AML-193 (cell line): ENCODE measurements around the gene PRXL2B.

Experiments used
- DNase-seq, 2 experiments: peaks; one replicate each; lab custom pipeline; 2025; lab: John Stamatoyannopoulos, UW

The PRXL2B gene

DNA sequence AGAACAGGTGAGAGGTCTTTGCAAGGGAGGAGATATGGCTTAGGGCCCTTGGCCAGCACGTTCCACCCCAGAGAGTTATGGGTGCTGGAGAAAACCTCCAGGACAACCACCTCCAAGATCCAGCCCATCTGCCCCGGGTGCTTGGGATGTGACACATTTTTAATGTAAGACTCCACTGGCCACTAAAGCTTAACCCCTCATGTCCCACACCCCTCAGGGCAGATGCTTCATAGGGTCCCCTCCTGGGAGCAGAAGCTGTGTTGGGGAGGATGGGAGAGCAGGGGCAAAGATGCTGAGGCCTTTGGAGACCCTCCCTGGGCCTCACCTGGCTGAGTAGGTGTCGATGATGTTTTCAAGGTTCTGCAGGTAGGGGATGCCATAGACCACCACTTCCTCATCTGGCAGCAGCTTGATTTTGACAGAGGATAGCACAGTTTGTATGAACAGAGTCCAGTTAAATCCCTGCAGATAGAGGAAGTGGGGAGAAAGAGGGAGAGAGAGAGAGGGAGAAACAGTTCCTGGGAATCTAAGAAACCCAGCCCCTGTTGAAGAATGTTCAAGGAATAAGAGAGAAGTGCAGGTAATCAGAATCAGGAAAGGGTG is 11.9 kb downstream of the PRXL2B start:
- no peak for DNase-seq

DNA sequence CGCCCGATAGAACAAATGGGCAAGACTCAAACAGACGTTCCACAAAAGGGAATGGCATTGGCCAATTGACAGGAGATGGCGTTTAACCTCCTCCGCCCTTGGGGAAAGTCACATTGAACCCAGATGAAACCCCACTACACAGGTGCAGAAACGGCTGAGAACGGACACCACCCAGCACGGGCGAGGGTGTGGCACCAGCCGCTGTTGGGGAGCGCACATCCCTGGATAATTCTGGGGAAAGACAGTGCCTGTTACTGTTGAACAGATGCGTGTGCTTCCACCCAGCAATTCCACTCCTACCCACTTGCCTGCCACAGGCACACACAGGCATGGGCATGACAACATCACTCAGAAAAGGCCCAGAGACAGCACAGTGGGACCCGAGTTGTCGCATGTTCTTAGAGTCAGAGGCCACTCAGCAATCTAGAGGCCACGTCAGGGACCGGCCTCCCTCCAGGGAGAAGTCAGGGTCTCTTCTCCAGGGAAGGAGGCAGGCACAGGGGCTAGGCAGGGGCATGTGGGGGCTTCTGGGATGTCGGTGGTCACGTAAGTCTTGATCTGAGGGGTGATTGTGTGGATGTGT is 15.2 kb downstream of the PRXL2B start:
- DNase-seq = no peak

DNA sequence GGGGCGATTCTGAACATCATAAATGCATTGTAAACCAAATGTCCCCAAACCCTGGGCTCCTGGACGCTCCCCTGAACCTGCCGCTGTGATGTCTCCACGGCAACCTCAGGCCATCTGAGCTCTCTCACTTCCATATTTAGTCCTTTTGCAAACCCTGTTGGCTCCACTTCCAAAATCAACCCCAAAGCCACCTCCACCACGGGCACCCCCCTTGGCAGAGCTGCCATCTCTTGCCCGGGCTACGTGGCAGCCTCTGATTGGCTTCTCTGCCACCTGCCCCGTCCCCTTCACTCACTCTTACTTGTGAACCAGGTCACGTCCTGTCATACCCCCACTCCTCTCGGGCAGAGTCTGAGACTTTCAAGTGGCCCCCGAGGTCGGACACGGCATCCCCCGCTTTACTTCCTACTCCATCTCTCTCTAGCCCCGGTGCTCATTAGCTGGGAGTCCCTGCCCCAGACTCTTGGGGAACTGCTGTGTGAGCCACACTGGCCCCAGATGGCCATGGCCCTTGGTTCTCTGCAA is 15.8 kb downstream of the PRXL2B start:
- DNase-seq = no peak

DNA sequence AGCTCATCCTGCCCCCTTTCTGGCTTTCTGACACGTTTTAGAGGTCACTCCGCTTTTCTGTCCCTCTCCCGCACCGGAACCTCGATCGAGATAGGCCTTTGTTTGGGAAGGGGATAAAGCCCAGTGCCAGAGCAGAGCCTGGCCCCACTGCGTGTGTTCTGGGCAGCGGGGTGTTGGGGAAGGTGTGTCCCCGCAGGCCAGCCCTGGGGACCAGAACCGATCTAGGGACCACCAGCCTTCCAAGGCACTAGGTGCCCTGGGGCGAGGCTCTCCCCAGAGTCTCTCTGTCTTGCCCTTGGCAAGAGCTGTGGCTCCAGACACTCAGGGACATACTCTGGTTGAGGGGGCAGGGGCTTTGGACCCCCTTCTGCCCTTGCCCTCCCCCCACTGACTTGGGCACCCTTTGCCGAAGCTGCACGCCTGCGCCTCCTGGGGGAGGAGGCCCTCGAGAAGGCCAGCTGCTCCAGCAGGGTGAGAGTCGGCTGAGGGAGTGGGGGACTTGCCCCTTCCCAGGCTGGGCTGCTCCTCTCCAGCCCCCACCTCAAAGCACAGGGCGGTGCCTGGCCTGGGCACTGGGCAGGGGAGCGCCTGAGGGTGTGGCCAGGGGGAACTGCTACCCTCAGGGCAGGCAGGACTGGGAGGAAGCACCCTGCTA is 16.4 kb downstream of the PRXL2B start:
- DNase-seq = no peak

GRCh38 chr1:2603521-2604155 is 17.1 kb downstream of the PRXL2B start:
- DNase-seq = no peak

- DNase-seq = no peak
Observed at GRCh38 chr1:2604156-2604843, 17.7 kb downstream of the PRXL2B start.

DNA sequence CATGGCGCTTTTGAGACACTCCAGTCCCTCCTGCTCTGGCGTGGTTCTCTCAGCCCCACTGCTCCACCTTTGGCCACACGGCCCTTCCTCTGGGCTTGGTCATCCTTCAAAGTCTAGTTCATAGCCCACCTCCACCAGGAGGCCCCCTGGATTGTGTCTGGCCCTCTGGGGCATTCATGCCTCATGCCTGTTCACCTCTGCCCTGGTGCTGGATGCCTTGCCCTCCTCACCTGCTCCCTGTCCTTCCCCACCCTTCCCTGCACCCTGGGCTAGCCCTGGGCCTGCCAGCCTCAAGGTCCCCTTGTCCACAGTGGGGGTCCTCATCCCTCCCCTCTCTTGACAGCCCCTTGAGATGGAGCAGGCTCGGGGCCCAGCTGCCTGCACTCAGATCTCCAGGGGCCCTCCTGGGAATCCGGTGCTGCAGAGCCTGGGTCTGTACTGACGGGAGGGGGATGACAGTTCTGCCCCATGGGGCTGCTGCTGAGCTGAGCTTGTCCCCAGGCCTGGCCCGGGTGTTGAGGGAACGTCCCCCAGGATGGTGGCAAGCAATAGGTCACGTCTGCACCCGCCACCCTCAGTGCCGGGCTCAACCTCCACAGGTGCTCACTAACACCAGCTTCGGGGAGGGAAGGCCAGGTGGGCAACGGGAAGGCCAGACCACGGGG is 18.4 kb downstream of the PRXL2B start:
- no peak for DNase-seq

- no peak for DNase-seq
Observed at GRCh38 chr1:2605509-2606395, 19.2 kb downstream of the PRXL2B start.

DNA sequence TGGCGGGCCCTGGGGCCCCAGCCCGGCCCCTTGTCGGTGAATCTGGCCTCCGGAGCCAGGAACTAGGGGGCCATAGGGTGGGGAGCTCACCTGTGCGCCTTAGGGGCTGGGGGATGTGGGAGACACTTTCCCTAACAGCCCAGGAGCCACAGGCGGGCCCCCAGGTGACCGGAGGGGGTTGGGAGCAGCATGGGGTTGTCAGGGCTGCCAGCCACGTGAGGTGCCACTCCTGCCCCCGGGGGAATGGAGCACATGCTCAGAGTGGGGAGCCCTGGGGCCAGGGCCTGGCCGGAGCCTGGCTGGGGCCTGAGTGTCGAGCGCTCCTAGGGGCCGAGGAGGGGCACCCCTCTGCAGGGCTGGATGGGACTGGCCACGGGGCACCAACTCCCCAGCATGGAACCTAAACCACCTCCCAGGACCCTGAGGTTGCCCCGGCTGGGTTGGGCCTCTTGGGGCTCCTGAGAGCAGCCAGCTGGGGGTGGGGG is 19.9 kb downstream of the PRXL2B start:
- DNase-seq = no peak

GRCh38 chr1:2606881-2607621 is 20.5 kb downstream of the PRXL2B start:
- DNase-seq = no peak

GRCh38 chr1:2607641-2608091 is 21.1 kb downstream of the PRXL2B start:
- DNase-seq = no peak

- DNase-seq = no peak
Observed at GRCh38 chr1:2609319-2610035, 22.9 kb downstream of the PRXL2B start.

- no peak for DNase-seq
Observed at GRCh38 chr1:2610036-2610959, 23.7 kb downstream of the PRXL2B start.

- no peak for DNase-seq
Observed at GRCh38 chr1:2611031-2611501, 24.5 kb downstream of the PRXL2B start.

GRCh38 chr1:2611621-2612437 is 25.3 kb downstream of the PRXL2B start:
- DNase-seq = no peak

DNA sequence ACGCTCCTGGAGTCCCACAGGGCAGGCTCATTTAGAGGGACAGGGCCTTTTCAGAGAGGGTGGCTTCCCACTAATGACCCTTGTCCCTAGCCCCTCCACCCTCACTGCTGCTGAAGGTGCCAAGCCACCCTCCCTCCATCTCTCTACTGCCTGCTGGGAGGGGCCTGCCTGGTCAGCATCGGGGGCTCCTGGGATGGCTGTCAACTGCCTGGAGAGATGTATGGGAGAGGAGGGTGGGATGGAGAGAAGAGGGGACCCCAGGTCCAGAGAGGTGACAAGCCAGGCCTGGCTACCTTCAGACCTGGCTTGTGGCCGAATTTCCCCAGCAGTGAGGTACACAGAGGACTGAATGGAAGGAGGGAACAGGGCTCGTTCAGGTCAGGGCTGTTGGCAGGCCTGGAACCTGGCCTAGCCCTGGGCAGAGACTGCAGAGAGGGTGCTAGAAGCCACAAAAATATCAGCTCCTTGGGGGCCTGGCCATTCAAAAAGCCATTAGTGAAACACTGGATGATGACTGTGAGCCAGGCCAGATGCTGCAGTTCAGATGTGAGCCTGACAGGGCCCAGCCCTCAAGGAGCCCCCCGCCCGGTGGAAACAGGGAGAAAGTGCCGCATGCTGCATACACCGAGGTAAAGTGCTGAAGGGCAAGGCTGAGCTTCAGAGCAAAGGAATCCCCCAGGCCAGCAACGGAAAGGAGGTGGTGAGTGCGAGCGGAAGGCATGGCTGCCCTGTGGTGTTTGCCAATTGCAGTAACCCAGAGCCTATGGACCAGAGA is 26.2 kb downstream of the PRXL2B start:
- DNase-seq = no peak
